IMR-90 (cell line): Measurements from ENCODE around the gene GLUD1. TPM values are rescaled to one million over a fixed set of nuclear protein-coding genes. Genes with fewer than 3 reads are reported as not detected.

ENCODE experiments used
- ATAC-seq: fragments of 200-7000 bp; cut with Tn5 transposase; 2 replicates; pipeline ENCODE4 v1.9.1; 2020; ENCODE audit warnings: low read depth, mild to moderate bottlenecking, moderate library complexity
- BruUV-seq: library from RNA; stranded (reverse); fragments of 400-500 nt; replicated peaks from 2 replicates; lab custom pipeline; 2021; lab: Mats Ljungman, UMichigan
- CTCF ChIA-PET: fragments of 300-600 bp; formaldehyde crosslinking; extraction: SDS; loops from one replicate; lab custom pipeline; 2021; ENCODE audit warnings: antibody characterized with exemption; lab: Yijun Ruan, JAX
- POLR2A ChIA-PET: fragments of 300-600 bp; sonication (Branson Sonifier 250); formaldehyde crosslinking; loops from one replicate; lab custom pipeline; 2022; ENCODE audit warnings: antibody characterized with exemption; ENCODE audit not compliant: unreplicated experiment; lab: Charles Lee
- DNase-seq: peaks from one replicate; pipeline ENCODE4 v3.0.0; 2013
- H2AFZ ChIP-seq: replicated peaks from 2 replicates; pipeline ENCODE3; 2013; ENCODE audit warnings: low read length, mild to moderate bottlenecking; ENCODE audit not compliant: poor library complexity
- H2AK5ac ChIP-seq: 2 replicates; pipeline ENCODE4 v1.6.1; 2013; ENCODE audit warnings: low read depth, low read length, inconsistent platforms
- H2AK9ac ChIP-seq: replicated peaks from 2 replicates; pipeline ENCODE3; 2013; ENCODE audit warnings: mild to moderate bottlenecking, low read depth, low read length, moderate library complexity; ENCODE audit not compliant: poor library complexity
- H2BK120ac ChIP-seq: 2 replicates; pipeline ENCODE4 v1.6.1; 2013; ENCODE audit warnings: low read depth, low read length, inconsistent platforms
- H2BK15ac ChIP-seq: 3 replicates; pipeline ENCODE4 v1.6.1; 2013; ENCODE audit warnings: low read depth, low read length, inconsistent platforms
- H2BK20ac ChIP-seq: 2 replicates; pipeline ENCODE4 v1.6.1; 2013; ENCODE audit warnings: low read depth, mild to moderate bottlenecking, inconsistent platforms, low read length, moderate library complexity
- H2BK5ac ChIP-seq: 2 replicates; pipeline ENCODE4 v1.6.1; 2013; ENCODE audit warnings: mild to moderate bottlenecking, low read depth, low read length, inconsistent platforms; ENCODE audit not compliant: poor library complexity, severe bottlenecking
- H3K14ac ChIP-seq: replicated peaks from 2 replicates; pipeline ENCODE4 v1.6.1; 2013; ENCODE audit warnings: low read depth, low read length, inconsistent platforms
- H3K18ac ChIP-seq: 2 replicates; pipeline ENCODE4 v1.6.1; 2013; ENCODE audit warnings: low read depth, low read length, control low read depth
- H3K23ac ChIP-seq: 2 replicates; pipeline ENCODE4 v1.6.1; 2013; ENCODE audit warnings: low read depth, low read length, inconsistent platforms
- H3K27ac ChIP-seq: 2 replicates; pipeline ENCODE4 v1.5.1; 2013; ENCODE audit warnings: mild to moderate bottlenecking, control low read depth, low read length; ENCODE audit not compliant: insufficient read depth
- H3K27me3 ChIP-seq: 2 replicates; pipeline ENCODE4 v1.6.1; 2013; ENCODE audit warnings: low read length; ENCODE audit not compliant: control insufficient read depth, insufficient read depth
- H3K36me3 ChIP-seq: 2 replicates; pipeline ENCODE4 v1.6.1; 2013; ENCODE audit warnings: low read length, mixed read lengths; ENCODE audit not compliant: control insufficient read depth, insufficient read depth
- H3K4ac ChIP-seq: 2 replicates; pipeline ENCODE4 v1.6.1; 2013; ENCODE audit warnings: low read depth, low read length, inconsistent platforms
- H3K4me1 ChIP-seq: 2 replicates; pipeline ENCODE4 v1.6.1; 2013; ENCODE audit warnings: low read length, mixed read lengths; ENCODE audit not compliant: control insufficient read depth, insufficient read depth
- H3K4me2 ChIP-seq: 2 replicates; pipeline ENCODE4 v1.6.1; 2013; ENCODE audit warnings: low read depth, mild to moderate bottlenecking, control low read depth, low read length, moderate library complexity
- H3K4me3 ChIP-seq: 2 replicates; pipeline ENCODE4 v1.5.1; 2013; ENCODE audit warnings: low read depth, mild to moderate bottlenecking, control low read depth, low read length, moderate library complexity; ENCODE audit not compliant: insufficient read depth
- H3K56ac ChIP-seq: 2 replicates; pipeline ENCODE4 v1.6.1; 2013; ENCODE audit warnings: low read length, inconsistent platforms; ENCODE audit not compliant: insufficient read depth; ENCODE audit errors: extremely low read depth
- H3K79me1 ChIP-seq, 2 experiments: 2 replicates each; pipeline ENCODE4 v1.6.1; 2013; ENCODE audit warnings: low read length in 2 of 2, inconsistent platforms in 1 of 2, low read depth in 1 of 2
- H3K9ac ChIP-seq: 2 replicates; pipeline ENCODE4 v1.6.1; 2013; ENCODE audit warnings: low read depth, low read length, control low read depth
- H3K9me1 ChIP-seq: 2 replicates; pipeline ENCODE4 v1.6.1; 2013; ENCODE audit warnings: low read length, inconsistent platforms; ENCODE audit not compliant: insufficient read depth
- H3K9me3 ChIP-seq: 2 replicates; pipeline ENCODE4 v1.6.1; 2013; ENCODE audit warnings: low read length; ENCODE audit not compliant: control insufficient read depth, insufficient read depth
- H4K20me1 ChIP-seq: 2 replicates; pipeline ENCODE4 v1.6.1; 2013; ENCODE audit warnings: low read length, inconsistent platforms; ENCODE audit not compliant: insufficient read depth
- H4K5ac ChIP-seq: 2 replicates; pipeline ENCODE4 v1.6.1; 2013; ENCODE audit warnings: mild to moderate bottlenecking, low read depth, low read length, control low read depth
- H4K8ac ChIP-seq, 2 experiments: 2 replicates each; pipeline ENCODE4 v1.6.1; 2013; ENCODE audit warnings: low read depth in 2 of 2, low read length in 2 of 2, control low read depth in 1 of 2, inconsistent platforms in 1 of 2
- H4K91ac ChIP-seq: 2 replicates; pipeline ENCODE4 v1.6.1; 2013; ENCODE audit warnings: low read depth, low read length, inconsistent platforms; ENCODE audit not compliant: insufficient read depth
- CEBPB ChIP-seq: IDR thresholded peaks from 2 replicates; pipeline ENCODE4 v1.6.1; 2012; ENCODE audit warnings: low read depth, low read length, improper control_type of control experiment
- CHD1 ChIP-seq: IDR thresholded peaks from 2 replicates; pipeline ENCODE4 v1.6.1; 2012; ENCODE audit warnings: low read depth, low read length, improper control_type of control experiment
- ELK1 ChIP-seq: fragments of 150-350 bp; IDR thresholded peaks from 2 replicates; pipeline ENCODE4 v1.6.1; 2016; ENCODE audit warnings: low read depth, mild to moderate bottlenecking, low read length, moderate library complexity, borderline replicate concordance
- FOS ChIP-seq: fragments of 150-350 bp; IDR thresholded peaks from 2 replicates; pipeline ENCODE4 v1.6.1; 2016; ENCODE audit warnings: low read depth, low read length
- MAFK ChIP-seq: IDR thresholded peaks from 2 replicates; pipeline ENCODE4 v1.6.1; 2012; ENCODE audit warnings: low read depth, low read length, improper control_type of control experiment
- MAZ ChIP-seq: IDR thresholded peaks from 2 replicates; pipeline ENCODE4 v1.6.1; 2012; ENCODE audit warnings: low read depth, mild to moderate bottlenecking, low read length, improper control_type of control experiment, moderate library complexity, borderline replicate concordance
- MXI1 ChIP-seq: IDR thresholded peaks from 2 replicates; pipeline ENCODE4 v1.6.1; 2012; ENCODE audit warnings: low read depth, mild to moderate bottlenecking, low read length, moderate library complexity, borderline replicate concordance
- POLR2A ChIP-seq: IDR thresholded peaks from 2 replicates; pipeline ENCODE4 v1.6.1; 2012; ENCODE audit warnings: mild to moderate bottlenecking, low read depth, low read length
- RAD21 ChIP-seq: IDR thresholded peaks from 2 replicates; pipeline ENCODE4 v1.6.1; 2012; ENCODE audit warnings: low read length, improper control_type of control experiment
- RCOR1 ChIP-seq: IDR thresholded peaks from 2 replicates; pipeline ENCODE4 v1.6.1; 2012; ENCODE audit warnings: mild to moderate bottlenecking, low read length, improper control_type of control experiment; ENCODE audit not compliant: insufficient replicate concordance
- SMC3 ChIP-seq: fragments of 150-350 bp; IDR thresholded peaks from 2 replicates; pipeline ENCODE4 v1.6.1; 2016; ENCODE audit warnings: low read depth, mild to moderate bottlenecking, antibody characterized with exemption, low read length, moderate library complexity
- WGBS, 2 experiments: methylation state at CpG; one replicate each; pipeline versions ENCODE4 v1.1.5 to v1.1.7; 2013; ENCODE audit warnings: missing lambda C conversion rate in 2 of 2; ENCODE audit not compliant: insufficient read length in 1 of 2; ENCODE audit errors: extremely low coverage in 2 of 2; 5-methylcytosine and 5-hydroxymethylcytosine counted together
- dilution Hi-C: fragments of 300-500 bp; cut with HindIII; formaldehyde crosslinking; loops from one replicate; pipeline ENCODE4 v1.14.3; 2018; ENCODE audit warnings: low sequenced_read_pairs; ENCODE audit not compliant: unreplicated experiment
- in situ Hi-C: fragments of 300-500 bp; cut with MboI; formaldehyde crosslinking; loops from 3 replicates; pipeline ENCODE4 v1.14.3; 2019; ENCODE audit warnings: low sequenced_read_pairs, inconsistent platforms, mixed read lengths
- intact Hi-C: fragments of 100-400 bp; cut with micrococcal nuclease; formaldehyde crosslinking; loops from 2 replicates; pipeline ENCODE4 v1.10.0; 2022
- polyA plus RNA-seq, 3 experiments: library from polyadenylated mRNA; depleted of rRNA; stranded (reverse); fragments of >200 nt; gene quantifications; 2 replicates each; pipeline ENCODE4 v1.2.3, GENCODE V29; 2012; ENCODE audit warnings: low replicate concordance in 1 of 3
- total RNA-seq: library from RNA; depleted of rRNA; stranded (reverse); fragments of >200 nt; gene quantifications from 2 replicates; pipeline ENCODE4 v1.2.3, GENCODE V29; 2012

GLUD1 gene
- total and polyA plus RNA-seq, 2 of the 4 experiments (the other 2 are of a cell fraction) = 64.8 to 210 TPM

- in situ Hi-C loops = no loop called here
- peak overlapping the region; percentile 75; the same call in 1 of the 2 replicates for H3K23ac ChIP-seq
Observed at GRCh38 chr10:87093632-87094372, 841 bp downstream of the GLUD1 start.

More at GRCh38 chr10:87093632-87094372, 841 bp downstream of the GLUD1 start:
- peaks cover 5% of the 10 kb centered on the region for H3K36me3 ChIP-seq
- BruUV-seq = no TSS peak
- H3K4me2 ChIP-seq = peak overlapping the region; percentile 92
- peak overlapping the region; percentile 84 for H3K4me3 ChIP-seq
- H2BK15ac ChIP-seq = no peak overlapping the region
- H3K79me1 ChIP-seq = peaks cover 15 to 71% of the 10 kb centered on the region in 2 experiments
- H3K9me3 ChIP-seq = no peaks in the 10 kb centered on the region
- H2BK120ac ChIP-seq = no peak overlapping the region
- peak; percentile 19 for DNase-seq
- no peak overlapping the region; the same call in 1 of the 2 replicates for H4K91ac ChIP-seq
- no peak overlapping the region for H3K18ac ChIP-seq
- H3K27me3 ChIP-seq = no peaks in the 10 kb centered on the region
- peak overlapping the region; percentile 39 for H3K14ac ChIP-seq
- peaks cover 25% of the 10 kb centered on the region for H4K20me1 ChIP-seq
- H2BK5ac ChIP-seq = peak overlapping the region; percentile 90
- H2AK5ac ChIP-seq = peak overlapping the region; percentile 21; the same call in 1 of the 2 replicates
- no peak overlapping the region for H4K5ac ChIP-seq
- H3K9me1 ChIP-seq = peaks cover 10% of the 10 kb centered on the region
- ChIA-PET POLR2A (no interaction called here), CTCF (interaction anchor here (0.5 kb wide), 1 partner anchor 48 kb away, joined by 4 read pairs; no protein-coding TSS in a partner anchor)
- H3K27ac ChIP-seq = peak overlapping the region; percentile 89
- peak overlapping the region; percentile 22 for H3K56ac ChIP-seq
- ATAC-seq = peak; percentile 6
- no peak overlapping the region for H2BK20ac ChIP-seq
- peak overlapping the region; percentile 95 for H2AK9ac ChIP-seq
- H4K8ac ChIP-seq = peak overlapping the region in 1 of 2 experiments; percentile 89; a peak in 1 of 4 replicates
- dilution Hi-C loops (no loop called here), intact Hi-C loops (loop anchor here (1.0 to 2.0 kb wide), 3 partner anchors 10 to 155 kb away; partner anchors contain the start of gene ADIRF)
- no peak for TF ChIP-seq SMC3
- no peak; the same call in 1 of the 2 replicates for TF ChIP-seq MXI1
- TF ChIP-seq CEBPB = no peak
- TF ChIP-seq RCOR1 = no peak
- TF ChIP-seq POLR2A = peak; percentile 47
- TF ChIP-seq ELK1 = no peak
- no peak for TF ChIP-seq FOS
- TF ChIP-seq MAFK = peak; percentile 61; the same call in 1 of the 2 replicates
- TF ChIP-seq MAZ = no peak
- TF ChIP-seq CHD1 = no peak
- TF ChIP-seq RAD21 = no peak
- peaks cover 6% of the 10 kb centered on the region for H3K4me1 ChIP-seq
- peak overlapping the region; percentile 97 for H2AFZ ChIP-seq
- H3K9ac ChIP-seq = peak overlapping the region; percentile 92
- H3K4ac ChIP-seq = peak overlapping the region; percentile 14; the same call in 1 of the 2 replicates
- WGBS, 2 experiments = 2% methylated on average over 10 of the region's 39 CpGs; no CpG with 5 or more reads in 1 of the 2 experiments
